ACC112 (cell line): ENCODE data around the gene LCK.

ENCODE experiments used
- H2AFZ ChIP-seq: fragments of 200-600 bp; sonication (generic); one replicate; pipeline ENCODE4 v1.6.0; 2017; ENCODE audit warnings: antibody characterized with exemption, low read length; ENCODE audit not compliant: unreplicated experiment
- H3K27ac ChIP-seq: fragments of 200-600 bp; sonication (generic); 2 replicates; pipeline ENCODE4 v1.5.1; 2014; ENCODE audit warnings: low read depth, mild to moderate bottlenecking, antibody characterized with exemption, low read length, moderate library complexity
- H3K27me3 ChIP-seq: fragments of 200-600 bp; sonication (generic); 2 replicates; pipeline ENCODE4 v1.6.1; 2014; ENCODE audit warnings: mild to moderate bottlenecking, antibody characterized with exemption, low read length, moderate library complexity, mixed read lengths; ENCODE audit not compliant: insufficient read depth
- H3K36me3 ChIP-seq: fragments of 200-600 bp; sonication (generic); 2 replicates; pipeline ENCODE4 v1.6.1; 2016; ENCODE audit warnings: mild to moderate bottlenecking, antibody characterized with exemption, low read length, moderate library complexity, mixed read lengths; ENCODE audit not compliant: insufficient read depth
- H3K4me1 ChIP-seq: fragments of 200-600 bp; sonication (generic); one replicate; pipeline ENCODE4 v1.6.1; 2016; ENCODE audit warnings: low read length, mixed read lengths; ENCODE audit not compliant: insufficient read depth, unreplicated experiment, control insufficient read depth
- H3K4me3 ChIP-seq: fragments of 200-600 bp; sonication (generic); 2 replicates; pipeline ENCODE4 v1.5.1; 2014; ENCODE audit warnings: mild to moderate bottlenecking, low read depth, low read length
- H3K79me2 ChIP-seq: fragments of 200-600 bp; sonication (generic); one replicate; pipeline ENCODE4 v1.6.0; 2016; ENCODE audit warnings: low read length; ENCODE audit not compliant: control insufficient read depth, unreplicated experiment, insufficient read depth

LCK gene

GRCh38 chr1:32250893-32251716 is at the start of gene LCK:
TSS of gene LCK (plus strand) at chr1:32251265. CDS start at chr1:32274330, 23,065 bp downstream.
- no peak within 1 kb of the TSS for H3K27ac ChIP-seq

GRCh38 chr1:32204943-32205361 is 46.1 kb upstream of the LCK start:
- H3K79me2 ChIP-seq: no peaks in the 10 kb centered on the region
- H2AFZ ChIP-seq: peak overlapping the region; percentile 69
- peaks cover 20% of the 10 kb centered on the region for H3K4me1 ChIP-seq
- H3K4me3 ChIP-seq: peak overlapping the region; percentile 82
- no peaks in the 10 kb centered on the region for H3K36me3 ChIP-seq
- no peak overlapping the region for H3K27ac ChIP-seq
- H3K27me3 ChIP-seq: no peaks in the 10 kb centered on the region

More at GRCh38 chr1:32250893-32251716, at the start of gene LCK:
- H3K79me2 ChIP-seq: no peaks in the 10 kb centered on the region
- no peak within 1 kb of the TSS for H2AFZ ChIP-seq
- H3K36me3 ChIP-seq: no peaks in the 10 kb centered on the region
- H3K4me3 ChIP-seq: no peak within 1 kb of the TSS
- H3K4me1 ChIP-seq: peaks cover 13% of the 10 kb centered on the region
- no peaks in the 10 kb centered on the region for H3K27me3 ChIP-seq

- H3K79me2 ChIP-seq: no peaks in the 10 kb centered on the region
- no peak within 1 kb of the TSS for H3K27ac ChIP-seq
- H3K36me3 ChIP-seq: no peaks in the 10 kb centered on the region
- H2AFZ ChIP-seq: peak within 1 kb of the TSS; percentile 69
- no peaks in the 10 kb centered on the region for H3K27me3 ChIP-seq
- H3K4me3 ChIP-seq: peak within 1 kb of the TSS; percentile 82
- H3K4me1 ChIP-seq: peaks cover 18% of the 10 kb centered on the region
Observed at GRCh38 chr1:32205401-32206370, 45.4 kb upstream of the LCK start, which contains the start of gene IQCC. TSS of gene IQCC (plus strand) at chr1:32205671. CDS start at chr1:32205682, 11 bp downstream.

- H3K4me3 ChIP-seq: no peak overlapping the region
- H3K36me3 ChIP-seq: no peaks in the 10 kb centered on the region
- peak overlapping the region; percentile 13; the same call in 1 of the 2 replicates for H3K27ac ChIP-seq
- no peak overlapping the region for H2AFZ ChIP-seq
- H3K4me1 ChIP-seq: peaks cover 12% of the 10 kb centered on the region
- H3K27me3 ChIP-seq: no peaks in the 10 kb centered on the region
- H3K79me2 ChIP-seq: no peaks in the 10 kb centered on the region
Observed at GRCh38 chr1:32208469-32208868, 42.6 kb upstream of the LCK start.

GRCh38 chr1:32208891-32209328 is 42.2 kb upstream of the LCK start, which contains the start of gene DCDC2B:
TSS of gene DCDC2B (plus strand) at chr1:32209089. CDS start at chr1:32209094, 5 bp downstream.
- no peak within 1 kb of the TSS for H2AFZ ChIP-seq
- H3K79me2 ChIP-seq: no peaks in the 10 kb centered on the region
- peak within 1 kb of the TSS; percentile 34; the same call in 1 of the 2 replicates for H3K27ac ChIP-seq
- H3K4me1 ChIP-seq: peaks cover 12% of the 10 kb centered on the region
- no peak within 1 kb of the TSS for H3K4me3 ChIP-seq
- no peaks in the 10 kb centered on the region for H3K27me3 ChIP-seq
- no peaks in the 10 kb centered on the region for H3K36me3 ChIP-seq

- H3K36me3 ChIP-seq: no peaks in the 10 kb centered on the region
- H3K79me2 ChIP-seq: no peaks in the 10 kb centered on the region
- H3K4me3 ChIP-seq: no peak overlapping the region
- no peak overlapping the region for H2AFZ ChIP-seq
- H3K27ac ChIP-seq: no peak overlapping the region
- peaks cover 13% of the 10 kb centered on the region for H3K4me1 ChIP-seq
- H3K27me3 ChIP-seq: no peaks in the 10 kb centered on the region
Observed at GRCh38 chr1:32215629-32216480, 35.2 kb upstream of the LCK start.

- Histone ChIP-seq H3K4me3 (no peak overlapping the region), H3K27ac (no peak overlapping the region), H3K27me3 (no peaks in the 10 kb centered on the region)
Observed at GRCh38 chr1:32216566-32216965, 34.5 kb upstream of the LCK start.

GRCh38 chr1:32219022-32219421 is 32.0 kb upstream of the LCK start:
- Histone ChIP-seq H3K36me3 (no peaks in the 10 kb centered on the region; the same call in 1 of the 2 replicates), H3K79me2 (peaks cover 30% of the 10 kb centered on the region), H3K27ac (no peak overlapping the region), H3K27me3 (no peaks in the 10 kb centered on the region), H2AFZ (no peak overlapping the region), H3K4me3 (no peak overlapping the region), H3K4me1 (peaks cover 30% of the 10 kb centered on the region)

More at GRCh38 chr1:32216566-32216965, 34.5 kb upstream of the LCK start:
- Histone ChIP-seq H3K36me3 (no peaks in the 10 kb centered on the region), H2AFZ (no peak overlapping the region), H3K4me1 (peaks cover 20% of the 10 kb centered on the region), H3K79me2 (peaks cover 7% of the 10 kb centered on the region)

GRCh38 chr1:32220746-32221580 is 30.1 kb upstream of the LCK start:
- Histone ChIP-seq H3K27me3 (no peaks in the 10 kb centered on the region), H3K4me1 (peaks cover 30% of the 10 kb centered on the region), H3K79me2 (peaks cover 34% of the 10 kb centered on the region), H3K4me3 (peak overlapping the region; percentile 95), H2AFZ (peak overlapping the region; percentile 79), H3K27ac (peak overlapping the region; percentile 81; the same call in 1 of the 2 replicates), H3K36me3 (peaks cover 3% of the 10 kb centered on the region; the same call in 1 of the 2 replicates)
